GM12801 (cell line): ENCODE measurements around the gene GNA14.

Experiments used
- CTCF ChIP-seq: IDR thresholded peaks from one replicate; pipeline ENCODE4 v1.5.1; 2011; ENCODE audit warnings: control low read depth; ENCODE audit not compliant: insufficient read length; ENCODE audit errors: extremely low read depth

GNA14 gene

GRCh38 chr9:77429928-77430327, 218.2 kb downstream of the GNA14 start:
- no peak for TF ChIP-seq CTCF

- no peak for TF ChIP-seq CTCF
Measured at GRCh38 chr9:77427256-77427927, 220.7 kb downstream of the GNA14 start.

GRCh38 chr9:77426712-77427111, 221.4 kb downstream of the GNA14 start:
- TF ChIP-seq CTCF: no peak

- TF ChIP-seq CTCF: no peak
Measured at GRCh38 chr9:77424993-77425392, 223.1 kb downstream of the GNA14 start.

GRCh38 chr9:77423841-77424240, 224.3 kb downstream of the GNA14 start:
- TF ChIP-seq CTCF: no peak

GRCh38 chr9:77422969-77423368, 225.2 kb downstream of the GNA14 start:
- no peak for TF ChIP-seq CTCF

- no peak for TF ChIP-seq CTCF
Measured at GRCh38 chr9:77421506-77422265, 226.4 kb downstream of the GNA14 start.
